Right cardiac atrium (tissue), 5 donors: ENCODE measurements around the gene DGKE. TPM values are rescaled to one million over a fixed set of nuclear protein-coding genes. Genes with fewer than 3 reads are reported as not detected.

Experiments
- ATAC-seq, 2 donors: fragments of 200-7000 bp; cut with Tn5 transposase; one replicate each; pipeline versions ENCODE4 v1.8.0 to v1.9.1; 2020; ENCODE audit warnings: moderate library complexity in 2 of 2, mild to moderate bottlenecking in 1 of 2
- DNase-seq, 3 donors: peaks; one replicate each; pipeline ENCODE4 v3.0.0-alpha.2; 2020
- H3K27ac ChIP-seq: one replicate; pipeline ENCODE4 v1.5.1; 2013; ENCODE audit warnings: mild to moderate bottlenecking, low read length, control low read depth, moderate library complexity
- H3K27me3 ChIP-seq: one replicate; pipeline ENCODE4 v1.6.1; 2013; ENCODE audit not compliant: control insufficient read depth, insufficient read depth
- H3K4me1 ChIP-seq: one replicate; pipeline ENCODE4 v1.6.1; 2013; ENCODE audit warnings: low read length; ENCODE audit not compliant: control insufficient read depth, insufficient read depth
- H3K4me3 ChIP-seq: one replicate; pipeline ENCODE4 v1.5.1; 2013; ENCODE audit warnings: low read length, control low read depth
- H3K9me3 ChIP-seq: one replicate; pipeline ENCODE4 v1.6.1; 2013; ENCODE audit warnings: low read length; ENCODE audit not compliant: control insufficient read depth
- whole genome bisulfite sequencing: extraction: QIAGEN DNeasy Blood & Tissue Kit; methylation state at CpG from one replicate; pipeline ENCODE4 v1.1.7; 2013; 5-methylcytosine and 5-hydroxymethylcytosine counted together
- intact Hi-C, 4 donors: fragments of 100-400 bp; cut with DNase I; formaldehyde crosslinking; loops; one replicate each; pipeline versions ENCODE4 v1.11.0 to v1.14.0; 2022 to 2023
- polyA plus RNA-seq: library from polyadenylated mRNA; stranded (reverse); fragments of 200-250 nt; gene quantifications from one replicate; pipeline ENCODE4 v1.2.3, GENCODE V29; 2013
- total RNA-seq, 4 donors: library from RNA; stranded (reverse); fragmentation: NEBNext Ultra II Directional; extraction: Animal tissue kit (Norgen Biotek cat#: 25700); gene quantifications; one replicate each; pipeline ENCODE4 v1.2.1, GENCODE V29; 2021
- donor health status: healthy with polysubstance abuse.
- donor health status: DM: no; HTN: yes; CAD: no.
- donor health status: DM: no; HTN: no; CAD: no.
- donor health status: DM: no; HTN: yes; CAD: no; lungs with severe emphysema.
- donor health status: DM: yes; HTN: yes; CAD: no.

DGKE gene
- total and polyA plus RNA-seq, 5 donors = 2.4 to 6.0 (median 5.6) TPM

- ATAC-seq = no peak
- Histone ChIP-seq H3K4me1 (peaks cover 7% of the 10 kb centered on the region), H3K9me3 (no peaks in the 10 kb centered on the region), H3K27ac (peak overlapping the region; percentile 93), H3K27me3 (no peaks in the 10 kb centered on the region), H3K4me3 (peak overlapping the region; percentile 94)
- no peak for DNase-seq
- intact Hi-C loops = loop anchor here in 1 of 4 donors (5.0 kb wide), 1 partner anchor 82 kb away; the partner anchor contains the start of genes C17orf67 and DGKE
- 9% methylated on average over 14 of the region's 14 CpGs for WGBS
Observed at GRCh38 chr17:56914581-56915273, 80.8 kb downstream of the DGKE start.

GRCh38 chr17:56917559-56918296 lies 83.8 kb downstream of the DGKE start:
- Histone ChIP-seq H3K9me3 (no peaks in the 10 kb centered on the region), H3K27me3 (no peaks in the 10 kb centered on the region), H3K4me3 (no peak overlapping the region), H3K4me1 (peaks cover 3% of the 10 kb centered on the region), H3K27ac (no peak overlapping the region)
- no peak for ATAC-seq
- DNase-seq = no peak
- intact Hi-C loops = no loop called here
- WGBS = 74% methylated on average over 4 of the region's 4 CpGs

- Histone ChIP-seq H3K4me3 (no peak overlapping the region), H3K9me3 (no peaks in the 10 kb centered on the region), H3K27ac (no peak overlapping the region), H3K4me1 (peaks cover 3% of the 10 kb centered on the region), H3K27me3 (no peaks in the 10 kb centered on the region)
- intact Hi-C loops = no loop called here
- DNase-seq = no peak
- no peak for ATAC-seq
- 86% methylated on average over 3 of the region's 3 CpGs for WGBS
Observed at GRCh38 chr17:56918916-56919315, 85.0 kb downstream of the DGKE start.

Other genes with a start within 250 kb of the DGKE start
- 1 to 10 TPM in 1 of 4 donors, under 1 TPM in 3; 0.14 to 1.1 (median 0.36) TPM for gene NOG, start 240.5 kb upstream of the DGKE start, total RNA-seq
- 0.34 TPM for gene NOG, start 240.5 kb upstream of the DGKE start, polyA plus RNA-seq
- 1 to 10 TPM in 2 of 4 donors, under 1 TPM in 2; 0.65 to 1.3 (median 1.0) TPM for gene C17orf67, start 231 bp upstream of the DGKE start, total RNA-seq
- 0.43 TPM for gene C17orf67, start 231 bp upstream of the DGKE start, polyA plus RNA-seq
- 10 to 100 TPM; 20.5 to 25.7 (median 21.4) TPM for gene TRIM25, start 79.9 kb downstream of the DGKE start, total RNA-seq
- 9.8 TPM for gene TRIM25, start 79.9 kb downstream of the DGKE start, polyA plus RNA-seq
- 10 to 100 TPM in 2 of 4 donors, 1 to 10 TPM in 2; 9.1 to 10.7 (median 10.2) TPM for gene COIL, start 126.9 kb downstream of the DGKE start, total RNA-seq
- 7.7 TPM for gene COIL, start 126.9 kb downstream of the DGKE start, polyA plus RNA-seq
- gene SCPEP1, start 144.0 kb downstream of the DGKE start, total RNA-seq = 10 to 100 TPM; 49.7 to 65.0 (median 58.1) TPM
- gene SCPEP1, start 144.0 kb downstream of the DGKE start, polyA plus RNA-seq = 87.9 TPM